MG63 (cell line): Measurements from ENCODE around the gene USF2. TPM values are rescaled to one million over a fixed set of nuclear protein-coding genes. Genes with fewer than 3 reads are reported as not detected.
"Not testable (repeated sequence)": the region's sequence is repeated elsewhere in the genome, so short reads cannot be mapped to it uniquely, and the experiment has no call there.

ENCODE experiments used
- DNase-seq: peaks from one replicate; pipeline ENCODE4 v3.0.0-alpha.2; 2020
- H3K27me3 ChIP-seq: fragments of 250-450 bp; sonication (Bioruptor Pico); 2 replicates; pipeline ENCODE4 v1.5.1; 2020; ENCODE audit warnings: mild to moderate bottlenecking, moderate library complexity
- H3K36me3 ChIP-seq: fragments of 250-450 bp; sonication (Bioruptor Pico); 2 replicates; pipeline ENCODE4 v1.5.1; 2020; ENCODE audit warnings: mild to moderate bottlenecking, moderate library complexity
- H3K4me3 ChIP-seq: fragments of 250-450 bp; sonication (Bioruptor Pico); 2 replicates; pipeline ENCODE4 v1.5.1; 2020; ENCODE audit warnings: mild to moderate bottlenecking, moderate library complexity
- H3K9me3 ChIP-seq: fragments of 250-450 bp; sonication (Bioruptor Pico); 2 replicates; pipeline ENCODE4 v1.5.1; 2020; ENCODE audit warnings: mild to moderate bottlenecking, moderate library complexity
- total RNA-seq: library from RNA; depleted of rRNA; stranded (reverse); fragments of >200 nt; shearing (Covaris generic); gene quantifications from 2 replicates; pipeline ENCODE4 v1.2.3, GENCODE V29; 2014; ENCODE audit warnings: low replicate concordance

USF2 gene
- total RNA-seq, 1 experiment from 2014 or later, result 85.5 TPM

DNA sequence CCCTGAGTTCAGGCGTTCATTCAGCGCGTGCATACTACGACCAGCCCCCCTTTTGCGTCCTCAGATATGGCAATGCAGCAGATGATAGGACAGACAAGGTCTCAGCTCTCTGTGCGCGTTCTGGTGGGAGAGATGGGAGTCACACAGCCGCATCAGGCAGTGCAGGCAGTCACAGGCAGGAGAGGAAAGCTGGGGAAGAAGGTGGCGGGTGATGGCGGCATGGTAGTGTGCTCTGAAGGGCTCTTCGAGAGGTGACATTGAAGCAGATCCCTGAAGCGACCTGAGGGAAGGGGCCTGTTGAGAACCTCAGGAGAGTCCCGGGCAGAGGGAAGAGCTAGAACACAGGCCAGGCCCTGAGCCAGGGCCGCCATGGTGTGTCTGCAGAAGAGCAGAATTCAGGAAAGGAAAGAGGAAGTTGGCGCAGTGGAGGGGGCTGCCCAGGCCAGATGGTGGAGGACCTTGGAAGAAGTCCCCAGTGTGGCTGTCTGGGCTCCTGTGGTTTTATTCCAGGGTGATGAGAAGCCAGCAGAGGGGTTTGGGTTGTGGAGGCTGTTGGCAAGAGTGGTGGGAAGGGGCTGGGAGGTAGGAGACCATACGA is 3.5 kb downstream of the USF2 start:
- Histone ChIP-seq H3K4me3 (no peak overlapping the region), H3K36me3 (peaks cover 37% of the 10 kb centered on the region), H3K9me3 (no peaks in the 10 kb centered on the region), H3K27me3 (no peaks in the 10 kb centered on the region)
- no peak for DNase-seq

- H3K9me3 ChIP-seq, result no peaks in the 10 kb centered on the region
- DNase-seq, result no peak
- H3K4me3 ChIP-seq, result no peak overlapping the region
- peaks cover 37% of the 10 kb centered on the region for H3K36me3 ChIP-seq
- no peaks in the 10 kb centered on the region for H3K27me3 ChIP-seq
Measured at GRCh38 chr19:35272954-35273649, 4.3 kb downstream of the USF2 start.

DNA sequence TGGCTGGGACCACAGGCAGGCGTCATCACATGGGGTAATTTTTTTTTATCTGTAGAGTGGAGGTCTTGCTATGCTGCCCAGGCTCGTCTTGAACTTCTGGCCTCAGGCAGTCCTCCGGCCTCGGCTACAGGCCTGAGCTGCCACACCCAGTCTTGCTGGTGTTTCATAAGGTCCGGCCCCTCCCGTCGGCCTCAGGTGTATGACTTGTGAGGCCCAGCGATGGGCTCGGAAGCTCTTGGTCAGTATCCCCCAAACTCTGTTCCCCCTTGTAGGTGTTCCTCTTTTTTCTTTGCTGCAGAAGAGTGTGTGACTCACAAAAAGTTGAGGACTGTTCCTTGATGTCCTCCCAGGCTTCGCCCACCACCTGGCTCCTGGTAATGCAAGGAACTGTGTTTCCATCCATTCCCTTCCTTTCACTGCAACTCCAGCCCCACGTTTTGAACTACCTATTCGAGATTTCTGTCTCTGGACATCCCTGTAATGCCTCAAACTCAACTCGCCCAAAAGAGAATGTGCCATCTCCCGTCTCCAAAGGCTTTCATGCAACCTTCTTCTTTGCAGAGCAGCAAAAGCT is 5.0 kb downstream of the USF2 start:
- peaks cover 37% of the 10 kb centered on the region for H3K36me3 ChIP-seq
- DNase-seq, result no peak
- H3K4me3 ChIP-seq, result no peak overlapping the region

GRCh38 chr19:35274323-35274722 is 5.6 kb downstream of the USF2 start:
- Histone ChIP-seq H3K9me3 (no peaks in the 10 kb centered on the region), H3K4me3 (no peak overlapping the region), H3K36me3 (peaks cover 37% of the 10 kb centered on the region), H3K27me3 (no peaks in the 10 kb centered on the region)
- DNase-seq, result no peak

More for the DNA sequence above, 5.0 kb downstream of the USF2 start:
- Histone ChIP-seq H3K27me3 (no peaks in the 10 kb centered on the region), H3K9me3 (no peaks in the 10 kb centered on the region)

DNA sequence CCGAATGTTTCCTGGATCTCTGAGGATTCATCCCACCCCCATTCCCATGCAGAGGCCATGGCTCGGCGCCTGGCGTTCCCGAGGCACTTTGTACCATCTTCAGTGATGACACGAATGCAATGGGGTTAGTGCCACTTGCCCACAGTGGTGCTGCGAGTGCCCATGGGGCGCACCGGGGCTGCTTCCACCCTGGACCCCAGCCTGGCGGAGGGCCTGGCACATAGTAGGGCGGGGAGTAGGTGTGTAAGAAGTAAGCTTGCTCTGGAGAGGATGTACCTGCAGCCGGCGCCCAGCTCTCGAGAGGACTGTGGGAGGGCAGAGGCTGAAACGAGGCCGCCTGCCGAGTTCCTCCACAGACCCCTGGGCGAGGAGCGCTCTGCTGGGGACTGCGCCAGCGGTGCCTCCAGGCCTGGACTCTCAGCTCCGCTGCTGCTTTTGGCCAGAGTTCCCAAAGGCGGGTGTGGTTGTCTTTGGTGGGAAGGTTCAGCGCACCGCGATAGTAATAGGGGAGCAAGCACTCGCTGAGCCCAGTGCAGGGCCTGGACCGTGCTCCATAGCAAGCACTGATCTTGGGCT is 8.0 kb downstream of the USF2 start:
- Histone ChIP-seq H3K27me3 (no peaks in the 10 kb centered on the region), H3K4me3 (no peak overlapping the region)
- DNase-seq, result no peak

DNA sequence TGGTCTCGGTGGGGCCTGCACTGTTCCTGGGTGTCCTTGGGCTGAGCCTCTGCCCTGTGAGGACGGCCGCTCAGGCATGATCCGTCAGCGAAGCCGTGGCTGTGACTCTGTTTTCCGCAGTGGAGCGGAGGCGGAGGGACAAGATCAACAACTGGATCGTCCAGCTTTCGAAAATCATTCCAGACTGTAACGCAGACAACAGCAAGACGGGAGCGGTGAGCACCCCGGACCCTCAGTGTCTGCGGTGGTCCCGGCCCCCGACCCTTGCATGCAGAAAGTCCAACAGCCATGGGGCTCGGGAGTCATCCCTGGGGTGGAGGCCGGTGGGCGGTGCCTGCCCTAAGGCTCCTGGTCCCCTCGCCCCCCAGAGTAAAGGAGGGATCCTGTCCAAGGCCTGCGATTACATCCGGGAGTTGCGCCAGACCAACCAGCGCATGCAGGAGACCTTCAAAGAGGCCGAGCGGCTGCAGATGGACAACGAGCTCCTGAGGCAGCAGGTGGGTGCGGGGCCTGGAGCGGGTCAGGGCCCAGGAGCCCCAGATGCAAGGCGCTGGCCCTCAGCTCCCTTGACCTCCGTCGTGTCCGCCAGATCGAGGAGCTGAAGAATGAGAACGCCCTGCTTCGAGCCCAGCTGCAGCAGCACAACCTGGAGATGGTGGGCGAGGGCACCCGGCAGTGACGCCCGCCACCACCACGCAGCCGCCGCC is 10.0 kb downstream of the USF2 start:
- DNase-seq, result no peak
- Histone ChIP-seq H3K4me3 (no peak overlapping the region), H3K9me3 (no peaks in the 10 kb centered on the region)

More for the DNA sequence above, 8.0 kb downstream of the USF2 start:
- Histone ChIP-seq H3K9me3 (no peaks in the 10 kb centered on the region), H3K36me3 (peaks cover 18% of the 10 kb centered on the region)

GRCh38 chr19:35279374-35279773 is 10.6 kb downstream of the USF2 start:
- DNase-seq, result no peak
- Histone ChIP-seq H3K27me3 (no peaks in the 10 kb centered on the region), H3K9me3 (no peaks in the 10 kb centered on the region), H3K36me3 (peaks cover 9% of the 10 kb centered on the region), H3K4me3 (no peak overlapping the region)

More for the DNA sequence above, 10.0 kb downstream of the USF2 start:
- H3K27me3 ChIP-seq, result no peaks in the 10 kb centered on the region
- peaks cover 11% of the 10 kb centered on the region for H3K36me3 ChIP-seq

GRCh38 chr19:35279985-35280821 is 11.4 kb downstream of the USF2 start:
- no peaks in the 10 kb centered on the region for H3K9me3 ChIP-seq
- no peaks in the 10 kb centered on the region for H3K27me3 ChIP-seq
- DNase-seq, result no peak
- H3K4me3 ChIP-seq, result no peak overlapping the region
- H3K36me3 ChIP-seq, result peaks cover 3% of the 10 kb centered on the region; the same call in 1 of the 2 replicates

GRCh38 chr19:35281303-35281702 is 12.5 kb downstream of the USF2 start:
- Histone ChIP-seq H3K27me3 (no peaks in the 10 kb centered on the region), H3K4me3 (no peak overlapping the region), H3K9me3 (no peaks in the 10 kb centered on the region), H3K36me3 (peaks cover 3% of the 10 kb centered on the region; the same call in 1 of the 2 replicates)
- no peak for DNase-seq

DNA sequence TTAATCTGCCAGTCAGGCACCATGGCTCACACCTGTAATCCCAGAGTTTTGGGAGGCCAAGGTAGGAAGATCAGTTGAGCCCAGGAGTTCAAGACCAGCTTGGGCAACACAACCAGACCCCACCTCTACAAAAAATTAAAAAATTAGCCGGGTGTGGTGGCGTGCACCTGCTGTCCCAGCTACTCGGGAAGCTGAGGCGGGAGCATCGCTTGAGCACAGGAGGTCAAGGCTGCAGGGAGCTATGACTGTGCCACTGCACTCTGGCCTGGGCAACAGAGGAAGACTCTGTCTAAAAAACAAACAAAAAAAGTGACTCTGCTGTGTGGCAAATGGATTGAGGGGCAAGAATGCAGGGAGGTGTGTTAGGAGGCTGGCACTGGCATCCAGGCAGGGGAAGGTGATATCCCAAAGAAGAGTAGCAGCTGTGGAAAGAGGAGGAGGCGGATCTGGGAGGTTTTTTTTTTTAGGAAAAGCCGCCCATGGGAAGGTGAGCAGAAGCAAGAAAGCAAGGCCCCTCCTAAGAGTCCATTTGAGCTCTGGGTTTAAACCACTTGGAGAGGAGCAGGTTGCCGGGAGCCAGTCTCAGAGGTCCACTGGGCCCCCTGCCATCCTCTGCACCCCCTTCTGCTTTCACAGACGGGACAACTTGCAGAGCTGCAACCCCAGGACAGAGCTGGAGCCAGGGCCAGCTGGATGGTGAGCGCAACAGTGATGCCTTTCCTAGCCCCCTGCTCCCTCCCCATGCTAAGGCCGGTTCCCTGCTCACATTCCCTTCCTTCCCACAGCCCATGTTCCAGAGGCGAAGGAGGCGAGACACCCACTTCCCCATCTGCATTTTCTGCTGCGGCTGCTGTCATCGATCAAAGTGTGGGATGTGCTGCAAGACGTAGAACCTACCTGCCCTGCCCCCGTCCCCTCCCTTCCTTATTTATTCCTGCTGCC is 15.7 kb downstream of the USF2 start:
- no peak overlapping the region for H3K4me3 ChIP-seq
- H3K27me3 ChIP-seq, result no peaks in the 10 kb centered on the region
- no peaks in the 10 kb centered on the region for H3K9me3 ChIP-seq
- H3K36me3 ChIP-seq, result no peaks in the 10 kb centered on the region
- DNase-seq, result no peak

- H3K4me3 ChIP-seq, result no peak overlapping the region
- no peak for DNase-seq
- H3K9me3 ChIP-seq, result no peaks in the 10 kb centered on the region
- no peaks in the 10 kb centered on the region for H3K27me3 ChIP-seq
- no peaks in the 10 kb centered on the region for H3K36me3 ChIP-seq
Measured at GRCh38 chr19:35285095-35285449, 16.3 kb downstream of the USF2 start.

- DNase-seq, H3K9me3 ChIP-seq, H3K36me3 ChIP-seq, H3K4me3 ChIP-seq, H3K27me3 ChIP-seq: not testable (repeated sequence)
Measured at GRCh38 chr19:35285465-35285864, 16.7 kb downstream of the USF2 start.

- H3K36me3 ChIP-seq, H3K4me3 ChIP-seq, H3K9me3 ChIP-seq, DNase-seq, H3K27me3 ChIP-seq: not testable (repeated sequence)
Measured at GRCh38 chr19:35286101-35286500, 17.3 kb downstream of the USF2 start.

GRCh38 chr19:35287713-35288112 is 19.0 kb downstream of the USF2 start:
- H3K36me3 ChIP-seq, result no peaks in the 10 kb centered on the region
- no peaks in the 10 kb centered on the region for H3K27me3 ChIP-seq
- H3K9me3 ChIP-seq, result no peaks in the 10 kb centered on the region
- no peak overlapping the region for H3K4me3 ChIP-seq
- no peak for DNase-seq

DNA sequence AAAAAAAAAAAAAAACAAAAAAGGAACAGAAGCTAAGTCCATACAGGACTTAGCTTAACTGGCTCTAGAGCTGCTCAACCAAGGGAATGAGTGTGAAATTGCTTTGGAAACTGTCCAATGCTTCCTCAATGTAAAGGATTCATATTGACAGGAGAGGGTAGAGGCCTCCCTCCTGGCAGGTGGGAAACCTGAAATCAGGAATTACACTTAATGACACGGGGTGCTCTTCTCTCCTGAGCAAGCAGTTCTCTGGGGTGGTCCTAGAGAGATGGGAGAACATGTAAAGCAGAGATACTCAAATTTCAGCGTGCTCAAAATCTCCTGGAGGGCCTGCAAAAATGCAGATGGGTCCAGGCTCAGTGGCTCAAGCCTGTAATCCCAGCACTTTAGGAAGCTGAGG is 19.6 kb downstream of the USF2 start:
- Histone ChIP-seq H3K4me3 (no peak overlapping the region), H3K27me3 (peaks cover 4% of the 10 kb centered on the region; the same call in 1 of the 2 replicates), H3K9me3 (no peaks in the 10 kb centered on the region), H3K36me3 (no peaks in the 10 kb centered on the region)
- DNase-seq, result no peak
